GM19468 (cell line): ENCODE measurements around the gene RAB11FIP2.

Experiments
- ATAC-seq: cut with Tn5 transposase; IDR thresholded peaks from one replicate; pipeline ENCODE4 v1.9.1; 2021; ENCODE audit warnings: mild to moderate bottlenecking, moderate library complexity, moderate number of reproducible peaks; ENCODE audit not compliant: unreplicated experiment; ENCODE audit errors: extremely low read depth

The RAB11FIP2 gene

DNA sequence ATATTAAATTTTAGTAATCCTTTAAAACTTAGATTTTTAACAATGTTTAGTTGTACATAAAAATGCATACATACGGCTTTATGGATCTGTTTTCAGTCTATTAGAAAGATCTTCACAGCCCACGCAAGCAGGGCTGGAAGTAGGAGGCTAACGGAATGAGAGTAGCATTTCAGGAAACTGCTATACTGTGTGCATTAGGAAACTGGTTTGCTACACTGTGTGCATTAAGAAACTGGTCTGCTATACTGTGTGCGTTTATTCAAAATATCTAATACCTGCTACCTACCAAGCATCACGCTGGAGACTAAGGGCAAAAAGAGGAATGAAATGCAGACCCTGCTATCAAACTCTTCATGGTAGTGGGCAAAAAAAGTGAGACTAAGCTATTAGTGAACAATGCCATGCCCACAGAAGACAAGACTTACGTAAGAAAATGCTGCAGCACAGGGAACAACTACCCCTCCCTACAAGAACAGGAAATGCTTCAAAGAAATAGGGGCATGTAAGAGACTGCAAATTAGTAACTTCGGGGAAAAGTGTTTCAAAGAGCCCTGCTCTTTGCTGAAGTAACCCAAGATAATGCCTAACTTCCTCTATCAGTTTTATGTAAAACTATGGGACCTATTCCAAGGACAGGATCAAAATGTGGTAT, 11.3 kb downstream of the RAB11FIP2 start:
- ATAC-seq: no peak

DNA sequence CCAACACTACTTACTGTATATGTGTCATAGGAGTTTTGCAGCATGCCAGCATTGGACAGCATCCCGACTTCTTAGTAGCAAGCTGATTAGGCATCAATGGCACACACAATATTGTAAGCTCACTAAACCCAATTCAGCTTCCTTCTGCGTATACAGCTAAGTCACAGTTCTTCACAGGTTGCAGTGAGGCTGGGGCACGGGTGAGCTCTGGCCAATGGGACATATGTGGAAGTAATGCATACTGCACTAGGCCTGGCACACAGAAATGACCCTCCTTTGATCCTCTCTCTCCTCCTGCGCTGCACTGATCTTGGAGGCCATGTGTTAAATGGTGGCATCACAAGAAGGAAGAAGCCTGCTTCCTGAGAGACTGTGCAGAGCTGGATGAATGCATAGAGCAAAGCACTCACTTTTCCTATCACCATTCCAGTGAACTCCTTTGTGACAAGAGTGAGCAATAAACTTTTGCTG, 11.9 kb downstream of the RAB11FIP2 start:
- ATAC-seq: no peak

DNA sequence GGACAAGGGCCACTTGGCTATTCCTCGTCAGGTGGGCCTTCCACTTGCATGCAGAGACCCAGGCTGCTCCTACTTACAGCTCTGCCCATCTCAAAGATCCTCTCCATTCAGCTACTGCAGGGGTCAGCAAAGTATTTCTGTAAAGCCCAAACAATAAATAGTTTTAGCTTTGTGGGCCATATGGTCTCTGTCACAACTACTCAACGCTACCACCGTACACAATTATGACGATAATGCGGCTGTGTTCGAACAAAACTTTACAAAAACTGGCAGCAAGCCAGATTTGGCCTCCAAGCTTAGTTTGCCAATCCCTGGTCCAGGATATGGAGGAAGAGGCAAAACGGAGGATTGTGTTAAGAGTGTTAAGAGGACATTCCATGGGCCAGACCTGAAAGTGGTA, 12.8 kb downstream of the RAB11FIP2 start:
- ATAC-seq: no peak

- ATAC-seq: no peak
Measured at GRCh38 chr10:118032564-118032963, 14.2 kb downstream of the RAB11FIP2 start.

- no peak for ATAC-seq
Measured at GRCh38 chr10:118031351-118032075, 15.2 kb downstream of the RAB11FIP2 start.

- ATAC-seq: peak; percentile 90
Measured at GRCh38 chr10:118028619-118029018, 18.1 kb downstream of the RAB11FIP2 start.

- ATAC-seq: no peak
Measured at GRCh38 chr10:118027397-118027796, 19.3 kb downstream of the RAB11FIP2 start.

- ATAC-seq: no peak
Measured at GRCh38 chr10:118026936-118027335, 19.8 kb downstream of the RAB11FIP2 start.

DNA sequence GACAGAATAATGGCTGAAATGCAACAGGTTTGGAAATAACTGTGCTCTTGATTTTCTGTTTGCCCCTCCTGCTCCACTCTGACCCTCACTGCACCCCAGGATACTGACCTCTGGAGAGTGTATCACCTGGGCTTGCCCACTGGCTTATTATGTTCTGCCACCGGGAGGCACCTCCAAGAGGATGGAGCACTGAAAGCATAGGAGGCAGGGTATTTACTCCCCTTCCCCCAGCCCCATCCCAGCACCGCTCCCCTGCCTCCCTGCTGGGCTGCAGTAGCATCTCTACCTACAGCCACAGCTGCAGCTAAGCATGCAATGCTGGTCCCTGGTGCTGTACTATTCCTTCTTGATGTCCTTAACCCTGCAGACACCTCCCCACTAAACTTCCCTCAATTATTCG, 26.4 kb downstream of the RAB11FIP2 start:
- ATAC-seq: no peak

GRCh38 chr10:118017850-118018249, 28.9 kb downstream of the RAB11FIP2 start:
- no peak for ATAC-seq

- no peak for ATAC-seq
Measured at GRCh38 chr10:118017071-118017740, 29.5 kb downstream of the RAB11FIP2 start.

DNA sequence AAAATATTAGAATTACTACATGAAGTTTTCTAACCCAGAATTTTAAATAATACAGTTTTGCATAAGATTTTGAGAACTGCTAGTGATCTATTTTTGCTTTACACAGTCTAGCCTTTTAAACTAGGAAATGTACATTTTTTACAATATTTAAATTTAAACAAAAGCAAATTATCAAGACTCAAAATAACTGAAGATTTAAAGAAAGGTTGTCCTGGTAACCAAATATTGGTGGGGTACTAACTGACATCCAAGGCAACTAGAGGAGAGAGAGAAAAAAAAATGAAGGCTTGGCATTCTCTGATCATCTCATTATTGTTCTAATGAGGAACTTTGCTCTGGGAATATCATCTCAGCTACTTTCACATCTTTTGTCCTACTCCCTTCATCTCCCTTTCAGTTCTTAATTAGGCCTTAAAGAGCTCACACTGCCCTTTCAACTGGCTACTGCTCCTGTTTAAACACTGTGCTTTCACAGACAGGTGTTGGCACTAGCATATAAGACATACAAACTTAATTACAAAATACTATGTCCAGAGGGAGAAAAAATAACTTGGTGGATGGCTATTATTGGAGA, 33.7 kb downstream of the RAB11FIP2 start:
- no peak for ATAC-seq

- ATAC-seq: no peak
Measured at GRCh38 chr10:118007773-118008172, 39.0 kb downstream of the RAB11FIP2 start.

GRCh38 chr10:118003126-118003525, 43.6 kb downstream of the RAB11FIP2 start:
- ATAC-seq: no peak

GRCh38 chr10:118002581-118002980, 44.2 kb downstream of the RAB11FIP2 start:
- ATAC-seq: no peak

DNA sequence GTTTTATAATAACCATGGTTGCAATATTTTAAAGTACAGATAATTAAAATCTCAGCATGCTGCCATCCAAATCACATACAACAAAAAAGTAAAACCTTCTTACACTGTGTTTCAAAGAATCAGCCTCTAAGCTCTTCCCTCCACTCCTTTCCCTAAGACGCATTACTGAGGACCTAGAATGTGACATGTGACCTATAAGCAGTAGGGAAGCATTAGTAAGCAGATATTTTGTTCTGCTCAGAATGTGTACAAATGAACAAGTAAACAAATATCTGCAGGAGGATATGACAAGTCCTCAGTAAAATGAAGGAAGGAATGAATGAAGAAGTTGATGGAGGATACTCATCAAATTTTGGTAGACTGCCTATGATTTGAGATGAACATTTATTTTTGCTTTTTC, 49.1 kb downstream of the RAB11FIP2 start:
- no peak for ATAC-seq

- ATAC-seq: no peak
Measured at GRCh38 chr10:117996709-117997108, 50.0 kb downstream of the RAB11FIP2 start.

- no peak for ATAC-seq
Measured at GRCh38 chr10:117994771-117995170, 52.0 kb downstream of the RAB11FIP2 start.

GRCh38 chr10:117993166-117993565, 53.6 kb downstream of the RAB11FIP2 start:
- ATAC-seq: no peak

- ATAC-seq: no peak
Measured at GRCh38 chr10:117991701-117992100, 55.0 kb downstream of the RAB11FIP2 start.

- no peak for ATAC-seq
Measured at GRCh38 chr10:117989962-117990361, 56.8 kb downstream of the RAB11FIP2 start.
